Neural progenitor cell (in vitro differentiated cells): ENCODE data around the gene PLA2G1B. TPM values are rescaled to one million over a fixed set of nuclear protein-coding genes. Genes with fewer than 3 reads are reported as not detected.

ENCODE experiments used
- DNase-seq: peaks from one replicate; pipeline ENCODE4 v3.0.0-alpha.2; 2016; ENCODE audit warnings: low spot score
- H2AFZ ChIP-seq: fragments of 200-600 bp; sonication (generic); replicated peaks from 2 replicates; pipeline ENCODE4 v1.6.1; 2016; ENCODE audit warnings: antibody characterized with exemption
- H3F3A ChIP-seq: fragments of 200-600 bp; sonication (generic); 2 replicates; pipeline ENCODE4 v1.6.1; 2016; ENCODE audit warnings: antibody characterized with exemption, low read depth
- H3K27ac ChIP-seq: fragments of 200-600 bp; sonication (generic); 2 replicates; pipeline ENCODE4 v1.5.1; 2016; ENCODE audit warnings: mild to moderate bottlenecking
- H3K27me3 ChIP-seq: fragments of 200-600 bp; sonication (generic); 2 replicates; pipeline ENCODE4 v1.6.1; 2016; ENCODE audit warnings: mild to moderate bottlenecking, moderate library complexity
- H3K36me3 ChIP-seq: fragments of 200-600 bp; sonication (generic); 2 replicates; pipeline ENCODE4 v1.5.1; 2016
- H3K4me1 ChIP-seq: fragments of 200-600 bp; sonication (generic); 2 replicates; pipeline ENCODE4 v1.6.1; 2016; ENCODE audit warnings: mixed run types
- H3K4me2 ChIP-seq: fragments of 200-600 bp; sonication (generic); 2 replicates; pipeline ENCODE4 v1.6.1; 2016
- H3K4me3 ChIP-seq: fragments of 200-600 bp; sonication (generic); 2 replicates; pipeline ENCODE4 v1.5.1; 2016
- H3K79me2 ChIP-seq: fragments of 200-600 bp; sonication (generic); 2 replicates; pipeline ENCODE4 v1.6.1; 2016; ENCODE audit warnings: low read depth
- H3K9ac ChIP-seq: fragments of 200-600 bp; sonication (generic); 2 replicates; pipeline ENCODE4 v1.6.1; 2016
- H3K9me3 ChIP-seq: fragments of 200-600 bp; sonication (generic); 2 replicates; pipeline ENCODE4 v1.5.1; 2016; ENCODE audit warnings: low read depth
- H4K20me1 ChIP-seq: fragments of 200-600 bp; sonication (generic); 2 replicates; pipeline ENCODE4 v1.6.1; 2016; ENCODE audit warnings: low read depth
- H3K27ac Mint-ChIP-seq: 3 replicates; pipeline ENCODE4 v1.8.0; 2021; ENCODE audit warnings: mixed read lengths
- H3K27me3 Mint-ChIP-seq: 2 replicates; pipeline ENCODE4 v1.8.0; 2022; ENCODE audit warnings: low read depth, mild to moderate bottlenecking, inconsistent platforms, moderate library complexity, mixed read lengths; ENCODE audit not compliant: insufficient read depth
- H3K36me3 Mint-ChIP-seq: 3 replicates; pipeline ENCODE4 v1.8.0; 2021; ENCODE audit warnings: mixed read lengths
- H3K4me1 Mint-ChIP-seq: 3 replicates; pipeline ENCODE4 v1.8.0; 2021; ENCODE audit warnings: mixed read lengths
- H3K4me3 Mint-ChIP-seq: 3 replicates; pipeline ENCODE4 v1.8.0; 2021; ENCODE audit warnings: mild to moderate bottlenecking, moderate library complexity, mixed read lengths
- H3K9me3 Mint-ChIP-seq: 3 replicates; pipeline ENCODE4 v1.8.0; 2020; ENCODE audit warnings: mixed read lengths
- EZH2 ChIP-seq: fragments of 200-600 bp; sonication (generic); IDR thresholded peaks from 2 replicates; pipeline ENCODE4 v1.6.1; 2017; ENCODE audit warnings: antibody characterized with exemption, mild to moderate bottlenecking, moderate library complexity
- EZH2phosphoT487 ChIP-seq: fragments of 200-600 bp; sonication (generic); IDR thresholded peaks from 2 replicates; pipeline ENCODE4 v1.6.1; 2017; ENCODE audit warnings: antibody characterized with exemption
- total RNA-seq: library from RNA; depleted of rRNA; stranded (reverse); fragments of >200 nt; gene quantifications from 2 replicates; pipeline ENCODE4 v1.2.3, GENCODE V29; 2015; ENCODE audit warnings: low replicate concordance
- TF ChIP-seq, protein P1 (sequence below): fragments of 200-600 bp; sonication (generic); IDR thresholded peaks from 2 replicates; pipeline ENCODE4 v1.5.1; 2017; ENCODE audit warnings: antibody characterized with exemption, mild to moderate bottlenecking

Gene PLA2G1B
- not detected in 2 replicates for total RNA-seq

- H3K9me3 ChIP-seq, result no peaks in the 10 kb centered on the region
- no peak within 1 kb of the TSS for H3K27ac Mint-ChIP-seq
- TF ChIP-seq EZH2 (no peak), EZH2phosphoT487 (no peak)
- TF ChIP-seq, protein P1, sequence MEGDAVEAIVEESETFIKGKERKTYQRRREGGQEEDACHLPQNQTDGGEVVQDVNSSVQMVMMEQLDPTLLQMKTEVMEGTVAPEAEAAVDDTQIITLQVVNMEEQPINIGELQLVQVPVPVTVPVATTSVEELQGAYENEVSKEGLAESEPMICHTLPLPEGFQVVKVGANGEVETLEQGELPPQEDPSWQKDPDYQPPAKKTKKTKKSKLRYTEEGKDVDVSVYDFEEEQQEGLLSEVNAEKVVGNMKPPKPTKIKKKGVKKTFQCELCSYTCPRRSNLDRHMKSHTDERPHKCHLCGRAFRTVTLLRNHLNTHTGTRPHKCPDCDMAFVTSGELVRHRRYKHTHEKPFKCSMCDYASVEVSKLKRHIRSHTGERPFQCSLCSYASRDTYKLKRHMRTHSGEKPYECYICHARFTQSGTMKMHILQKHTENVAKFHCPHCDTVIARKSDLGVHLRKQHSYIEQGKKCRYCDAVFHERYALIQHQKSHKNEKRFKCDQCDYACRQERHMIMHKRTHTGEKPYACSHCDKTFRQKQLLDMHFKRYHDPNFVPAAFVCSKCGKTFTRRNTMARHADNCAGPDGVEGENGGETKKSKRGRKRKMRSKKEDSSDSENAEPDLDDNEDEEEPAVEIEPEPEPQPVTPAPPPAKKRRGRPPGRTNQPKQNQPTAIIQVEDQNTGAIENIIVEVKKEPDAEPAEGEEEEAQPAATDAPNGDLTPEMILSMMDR, result no peak
Observed at GRCh38 chr12:120327593-120327992, at the start of gene PLA2G1B. TSS of gene PLA2G1B (minus strand) at chr12:120327779. CDS start at chr12:120327753, 26 bp downstream.

DNA sequence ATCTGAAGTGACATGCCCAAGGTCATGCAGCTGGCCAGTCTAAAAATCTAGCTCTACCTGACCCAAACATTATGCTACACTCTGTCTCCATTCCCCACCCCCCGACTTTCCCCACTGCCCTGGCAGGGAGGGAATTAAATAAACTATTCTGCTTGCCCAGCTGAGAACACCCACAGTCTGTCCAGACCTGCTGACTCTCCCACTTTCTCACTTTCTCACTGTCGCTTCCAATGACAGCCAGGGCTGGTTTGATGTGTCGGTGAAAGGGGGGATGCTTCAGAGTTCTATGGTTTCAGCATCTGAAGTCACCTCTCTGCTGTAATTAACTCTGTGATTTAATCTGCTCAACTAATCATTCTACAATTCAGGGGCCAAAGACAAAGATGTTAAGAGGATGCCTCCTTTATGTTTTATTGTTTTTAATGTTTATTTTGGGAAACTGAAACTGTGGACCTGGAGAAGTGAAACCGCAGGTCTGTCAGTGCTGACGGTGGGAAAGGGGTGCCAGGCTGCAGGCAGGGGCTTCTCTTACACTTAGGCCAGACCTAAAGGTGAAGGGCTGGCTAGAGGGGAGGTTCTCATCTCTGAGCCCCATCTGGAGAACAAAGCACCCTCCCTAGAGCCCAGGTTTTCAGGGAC is 49.5 kb upstream of the PLA2G1B start:
- H3K9me3 ChIP-seq, result no peaks in the 10 kb centered on the region
- peaks cover 49% of the 10 kb centered on the region for H3K4me1 Mint-ChIP-seq
- TF ChIP-seq EZH2phosphoT487 (no peak), EZH2 (no peak)
- TF ChIP-seq, protein P1, result no peak
- H3K4me2 ChIP-seq, result no peak overlapping the region
- H2AFZ ChIP-seq, result no peak overlapping the region
- no peak for DNase-seq
- H4K20me1 ChIP-seq, result no peaks in the 10 kb centered on the region
- no peaks in the 10 kb centered on the region for H3K9me3 Mint-ChIP-seq
- H3K36me3 ChIP-seq, result no peaks in the 10 kb centered on the region
- H3F3A ChIP-seq, result peaks cover 18% of the 10 kb centered on the region
- H3K4me3 Mint-ChIP-seq, result no peak overlapping the region
- no peaks in the 10 kb centered on the region for H3K27me3 ChIP-seq
- H3K4me1 ChIP-seq, result peaks cover 20% of the 10 kb centered on the region
- H3K4me3 ChIP-seq, result no peak overlapping the region
- H3K36me3 Mint-ChIP-seq, result peaks cover 2% of the 10 kb centered on the region
- H3K27me3 Mint-ChIP-seq, result peaks cover 3% of the 10 kb centered on the region
- H3K9ac ChIP-seq, result no peak overlapping the region
- H3K79me2 ChIP-seq, result no peaks in the 10 kb centered on the region
- H3K27ac ChIP-seq, result peak overlapping the region; percentile 6
- H3K27ac Mint-ChIP-seq, result peak overlapping the region; percentile 79

More at GRCh38 chr12:120327593-120327992, at the start of gene PLA2G1B:
- H3K36me3 Mint-ChIP-seq, result no peaks in the 10 kb centered on the region
- H3K9me3 Mint-ChIP-seq, result no peaks in the 10 kb centered on the region
- Histone ChIP-seq H2AFZ (no peak within 1 kb of the TSS), H3K4me3 (no peak within 1 kb of the TSS), H4K20me1 (no peaks in the 10 kb centered on the region), H3K27me3 (peaks cover 8% of the 10 kb centered on the region), H3K4me2 (no peak within 1 kb of the TSS), H3K9ac (no peak within 1 kb of the TSS), H3F3A (no peaks in the 10 kb centered on the region), H3K27ac (no peak within 1 kb of the TSS), H3K36me3 (no peaks in the 10 kb centered on the region), H3K79me2 (no peaks in the 10 kb centered on the region), H3K4me1 (no peaks in the 10 kb centered on the region)
- H3K4me1 Mint-ChIP-seq, result peaks cover 8% of the 10 kb centered on the region
- no peak within 1 kb of the TSS for H3K4me3 Mint-ChIP-seq
- DNase-seq, result no peak
- peaks cover 14% of the 10 kb centered on the region for H3K27me3 Mint-ChIP-seq

DNA sequence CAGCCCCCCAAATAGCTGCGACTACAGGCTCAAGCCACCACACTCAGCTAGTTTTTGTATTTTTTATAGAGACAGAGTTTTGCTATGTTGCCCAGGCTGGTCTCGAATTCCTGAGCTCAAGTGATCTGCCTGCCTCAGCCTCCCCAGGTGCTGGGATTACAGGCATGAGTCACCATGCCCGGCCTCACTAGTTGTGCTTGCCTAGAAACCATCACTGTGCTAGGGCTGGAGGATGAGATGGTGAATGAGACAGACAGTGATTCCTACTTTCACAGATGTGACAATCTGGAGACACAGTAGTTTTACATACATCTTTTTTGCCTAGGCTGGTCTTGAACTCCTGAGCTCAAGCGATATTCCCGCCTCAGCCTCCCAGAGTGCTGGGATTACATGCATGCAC is 48.8 kb upstream of the PLA2G1B start:
- Histone ChIP-seq H3K4me1 (peaks cover 27% of the 10 kb centered on the region), H3K9ac (no peak overlapping the region), H3K4me2 (no peak overlapping the region), H3K36me3 (no peaks in the 10 kb centered on the region), H3F3A (peaks cover 22% of the 10 kb centered on the region), H3K4me3 (no peak overlapping the region), H3K79me2 (no peaks in the 10 kb centered on the region), H3K27me3 (no peaks in the 10 kb centered on the region), H3K27ac (no peak overlapping the region), H4K20me1 (no peaks in the 10 kb centered on the region), H2AFZ (no peak overlapping the region), H3K9me3 (no peaks in the 10 kb centered on the region)
- no peak for TF ChIP-seq EZH2phosphoT487
- TF ChIP-seq, protein P1, result no peak
- Mint-ChIP-seq H3K27ac (no peak overlapping the region), H3K27me3 (peaks cover 3% of the 10 kb centered on the region), H3K4me1 (peaks cover 49% of the 10 kb centered on the region), H3K9me3 (no peaks in the 10 kb centered on the region), H3K36me3 (peaks cover 5% of the 10 kb centered on the region), H3K4me3 (no peak overlapping the region)
- no peak for DNase-seq
